CD4-positive, alpha-beta T cell treated with Interferon alpha-2 for 1 hour (primary cell): ENCODE results near the gene TDRD12.
"Not testable (repeated sequence)": the region's sequence is repeated elsewhere in the genome, so short reads cannot be mapped to it uniquely, and the experiment has no call there.

Experiments used
- DNase-seq, 2 donors: peaks; one replicate each; pipeline ENCODE4 v3.0.0-alpha.2; 2020 to 2022

The TDRD12 gene

GRCh38 chr19:32833388-32833787 is 113.8 kb downstream of the TDRD12 start:
- DNase-seq, result not testable (repeated sequence)

GRCh38 chr19:32837531-32837930 is 118.0 kb downstream of the TDRD12 start:
- DNase-seq, result no peak

GRCh38 chr19:32842061-32842460 is 122.5 kb downstream of the TDRD12 start:
- no peak for DNase-seq

- no peak for DNase-seq
Measured at GRCh38 chr19:32843716-32844245, 124.2 kb downstream of the TDRD12 start.

GRCh38 chr19:32848035-32848434 is 128.5 kb downstream of the TDRD12 start:
- DNase-seq, result not testable (repeated sequence)

- DNase-seq, result no peak
Measured at GRCh38 chr19:32852216-32852615, 132.6 kb downstream of the TDRD12 start.

- not testable (repeated sequence) for DNase-seq
Measured at GRCh38 chr19:32856818-32857217, 137.3 kb downstream of the TDRD12 start.

GRCh38 chr19:32857584-32857983 is 138.0 kb downstream of the TDRD12 start:
- no peak for DNase-seq

GRCh38 chr19:32858155-32858554 is 138.6 kb downstream of the TDRD12 start:
- no peak for DNase-seq

GRCh38 chr19:32858559-32858958 is 139.0 kb downstream of the TDRD12 start:
- no peak for DNase-seq

GRCh38 chr19:32859591-32859990 is 140.0 kb downstream of the TDRD12 start:
- no peak for DNase-seq

GRCh38 chr19:32861596-32861995 is 142.0 kb downstream of the TDRD12 start:
- no peak for DNase-seq

GRCh38 chr19:32862173-32862572 is 142.6 kb downstream of the TDRD12 start:
- no peak for DNase-seq

GRCh38 chr19:32862741-32863140 is 143.2 kb downstream of the TDRD12 start:
- no peak for DNase-seq

- no peak for DNase-seq
Measured at GRCh38 chr19:32863301-32863700, 143.7 kb downstream of the TDRD12 start.

GRCh38 chr19:32863841-32864240 is 144.3 kb downstream of the TDRD12 start:
- DNase-seq, result no peak

- DNase-seq, result no peak
Measured at GRCh38 chr19:32864318-32865007, 144.9 kb downstream of the TDRD12 start.

GRCh38 chr19:32865326-32865725 is 145.8 kb downstream of the TDRD12 start:
- no peak for DNase-seq

- no peak for DNase-seq
Measured at GRCh38 chr19:32866061-32866460, 146.5 kb downstream of the TDRD12 start.

- no peak for DNase-seq
Measured at GRCh38 chr19:32866564-32867265, 147.1 kb downstream of the TDRD12 start.

- DNase-seq, result not testable (repeated sequence)
Measured at GRCh38 chr19:32867436-32867835, 147.9 kb downstream of the TDRD12 start.

- DNase-seq, result no peak
Measured at GRCh38 chr19:32868206-32868950, 148.8 kb downstream of the TDRD12 start.

GRCh38 chr19:32869369-32869965 is 149.9 kb downstream of the TDRD12 start, which contains the start of gene SLC7A9:
SLC7A9 (minus strand) TSS chr19:32869767; CDS start chr19:32868534, 1,233 bp downstream.
- DNase-seq, result no peak
